Retina (tissue), 1 donor: Measurements from ENCODE around the gene RNF151.

ENCODE experiments used
- DNase-seq: peaks from one replicate; pipeline ENCODE4 v3.0.0-alpha.2; 2016

Gene RNF151

GRCh38 chr16:1993731-1994131 lies 27.1 kb downstream of the RNF151 start:
- DNase-seq: no peak

GRCh38 chr16:1997494-1998359 lies 31.1 kb downstream of the RNF151 start:
- no peak for DNase-seq

DNA sequence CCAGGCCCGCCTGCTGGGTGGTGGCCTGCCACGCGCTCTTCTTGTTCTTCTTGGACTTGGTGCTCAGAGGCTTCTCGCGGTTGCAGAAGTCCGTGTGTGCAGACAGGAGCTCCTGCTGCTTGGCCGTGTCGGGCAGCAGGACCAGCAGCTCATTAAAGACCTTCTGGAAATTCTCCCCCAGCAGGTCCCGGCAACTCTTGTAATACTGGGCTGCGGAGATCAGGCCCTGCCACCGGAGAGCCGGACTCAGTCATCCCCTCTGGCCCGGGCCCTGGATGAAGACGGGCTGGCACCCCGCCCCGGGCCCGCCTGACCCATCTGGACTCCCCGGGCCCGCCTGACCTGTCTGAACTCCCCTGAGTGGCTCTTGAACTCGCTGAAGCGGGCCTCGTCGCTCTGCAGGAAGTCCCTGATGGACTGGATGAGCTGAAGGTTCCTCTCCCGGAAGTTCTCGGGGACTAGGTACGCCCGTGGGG lies 31.7 kb downstream of the RNF151 start:
- DNase-seq: no peak

GRCh38 chr16:1998852-1999801 lies 32.5 kb downstream of the RNF151 start:
- DNase-seq: no peak

GRCh38 chr16:1999866-2000514 lies 33.3 kb downstream of the RNF151 start:
- DNase-seq: no peak

DNA sequence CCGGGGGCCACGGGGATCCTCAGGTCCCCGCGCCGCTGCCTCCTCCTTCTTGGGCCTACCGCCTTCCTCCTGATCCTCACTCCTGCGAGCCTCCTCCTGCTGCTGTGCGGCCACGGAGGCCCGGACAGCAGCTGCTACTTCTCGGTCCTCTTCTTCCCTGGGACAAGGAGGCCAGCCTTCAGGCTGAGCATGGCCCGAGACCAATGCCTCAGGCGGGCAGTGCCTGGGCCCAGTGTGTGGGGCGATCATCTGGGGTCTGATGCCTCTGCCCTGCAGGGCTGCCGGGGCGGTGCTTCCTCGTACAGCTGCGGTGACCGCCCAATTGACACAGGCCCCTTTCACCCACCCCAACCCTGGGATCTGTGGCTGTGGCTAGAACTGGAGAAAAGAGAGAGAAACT lies 34.4 kb downstream of the RNF151 start:
- no peak for DNase-seq

DNA sequence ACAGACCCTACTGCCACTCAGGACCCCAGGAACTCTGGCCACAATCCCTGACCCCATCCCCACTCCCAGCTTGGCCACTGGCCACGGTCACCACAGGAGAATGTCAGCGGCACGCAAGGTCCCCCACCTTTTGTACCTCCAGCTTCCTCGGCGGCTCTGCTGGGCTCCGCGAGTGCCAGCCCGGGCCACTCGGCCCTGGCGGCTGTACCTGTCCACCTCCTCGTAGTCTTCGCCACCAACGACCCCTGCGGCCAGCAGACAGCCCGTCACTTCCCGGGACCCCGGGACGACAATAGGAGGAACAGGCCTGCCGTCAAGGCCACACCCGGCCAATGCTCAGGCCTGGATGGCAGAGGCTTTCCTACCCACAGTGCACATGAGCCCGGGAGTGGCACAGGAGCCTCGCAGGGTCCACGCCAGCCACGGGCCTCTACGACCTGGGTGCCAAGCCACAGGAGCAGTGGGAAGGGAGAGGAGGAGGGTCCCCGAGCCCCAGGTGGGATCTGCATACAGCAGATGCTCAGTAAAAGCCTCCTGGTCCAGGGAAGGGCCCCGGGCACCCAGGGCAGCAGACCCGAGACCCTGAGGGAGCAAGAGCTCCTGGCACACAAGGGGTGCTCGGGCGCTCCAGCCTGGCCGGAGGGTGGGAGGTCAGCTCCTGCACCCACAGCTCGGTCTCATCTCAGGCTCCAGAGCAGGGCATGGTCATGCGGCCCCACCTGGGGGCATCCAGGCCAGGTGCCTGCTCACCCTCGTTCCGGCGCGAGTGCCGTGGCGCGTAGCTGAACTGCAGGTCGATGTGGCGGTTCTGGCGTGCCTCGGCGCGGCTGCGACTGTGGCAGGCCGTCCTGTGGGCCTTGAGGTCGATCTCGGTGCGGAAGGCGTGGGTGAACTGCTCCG lies 35.0 kb downstream of the RNF151 start:
- no peak for DNase-seq

DNA sequence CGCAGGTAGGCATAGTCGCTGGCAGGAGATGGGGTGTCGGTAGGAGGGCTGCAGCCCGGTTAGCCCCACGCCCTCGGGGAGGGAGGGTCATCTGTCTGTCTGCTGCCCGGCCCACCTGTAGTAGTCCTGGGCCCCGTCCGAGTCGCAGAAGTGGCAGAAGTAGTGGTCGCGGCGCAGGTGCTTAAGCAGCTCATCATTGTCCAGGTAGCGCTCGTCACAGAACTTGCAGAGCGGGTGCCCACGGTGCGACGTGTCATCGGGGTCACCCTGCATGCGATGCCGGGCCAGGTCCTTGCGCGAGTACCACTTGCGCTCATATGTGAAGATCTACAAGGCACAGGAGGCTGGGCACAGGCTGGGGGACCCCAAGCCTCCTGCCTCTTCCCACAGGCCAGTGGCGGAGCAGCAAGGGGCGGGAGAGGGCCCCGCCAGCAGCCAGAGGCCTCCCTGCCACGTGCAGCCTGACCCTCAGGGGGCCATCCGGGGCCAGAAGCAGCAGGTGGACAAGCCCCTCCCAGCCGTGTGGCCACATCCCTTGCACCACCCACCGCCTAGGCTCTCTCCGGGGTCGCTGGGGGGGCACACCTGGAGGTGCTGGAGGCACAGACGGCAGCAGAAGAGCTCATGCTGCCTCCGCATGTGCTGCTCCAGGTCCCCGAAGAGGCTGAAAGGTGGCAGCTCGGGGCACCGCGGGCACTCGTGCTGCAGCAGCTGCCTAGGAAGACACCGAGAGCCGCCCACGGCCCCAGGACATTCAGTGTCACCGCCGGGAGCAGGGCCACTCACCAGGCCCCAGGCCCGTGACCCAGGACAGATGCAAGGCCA lies 36.0 kb downstream of the RNF151 start:
- no peak for DNase-seq

- DNase-seq: no peak
Observed at GRCh38 chr16:2003231-2003826, 36.7 kb downstream of the RNF151 start.

- DNase-seq: peak; percentile 92
Observed at GRCh38 chr16:2003827-2004641, 37.4 kb downstream of the RNF151 start.

GRCh38 chr16:2004795-2005517 lies 38.3 kb downstream of the RNF151 start:
- DNase-seq: no peak

GRCh38 chr16:2005646-2006045 lies 39.0 kb downstream of the RNF151 start:
- no peak for DNase-seq

DNA sequence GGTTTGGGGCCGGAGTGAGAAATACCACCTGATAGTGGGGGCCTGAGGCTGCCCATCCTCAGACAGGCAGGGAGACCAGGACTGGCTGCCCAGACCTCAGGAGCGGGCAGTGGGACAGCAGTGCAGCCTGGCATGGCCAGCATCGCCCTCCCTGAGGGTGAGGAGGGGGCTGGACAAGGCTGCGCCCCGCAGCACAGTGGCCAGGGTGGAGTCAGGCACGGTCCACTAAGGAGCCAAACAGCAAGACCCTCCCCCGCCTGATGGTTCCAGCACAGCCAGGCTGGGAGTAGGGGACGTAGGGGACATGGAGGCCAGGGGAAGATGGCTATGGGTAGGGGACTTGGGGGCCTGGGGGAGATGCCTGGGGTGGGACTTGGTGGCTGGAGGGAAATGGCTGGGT lies 39.7 kb downstream of the RNF151 start:
- no peak for DNase-seq

- no peak for DNase-seq
Observed at GRCh38 chr16:2007081-2007836, 40.6 kb downstream of the RNF151 start.

DNA sequence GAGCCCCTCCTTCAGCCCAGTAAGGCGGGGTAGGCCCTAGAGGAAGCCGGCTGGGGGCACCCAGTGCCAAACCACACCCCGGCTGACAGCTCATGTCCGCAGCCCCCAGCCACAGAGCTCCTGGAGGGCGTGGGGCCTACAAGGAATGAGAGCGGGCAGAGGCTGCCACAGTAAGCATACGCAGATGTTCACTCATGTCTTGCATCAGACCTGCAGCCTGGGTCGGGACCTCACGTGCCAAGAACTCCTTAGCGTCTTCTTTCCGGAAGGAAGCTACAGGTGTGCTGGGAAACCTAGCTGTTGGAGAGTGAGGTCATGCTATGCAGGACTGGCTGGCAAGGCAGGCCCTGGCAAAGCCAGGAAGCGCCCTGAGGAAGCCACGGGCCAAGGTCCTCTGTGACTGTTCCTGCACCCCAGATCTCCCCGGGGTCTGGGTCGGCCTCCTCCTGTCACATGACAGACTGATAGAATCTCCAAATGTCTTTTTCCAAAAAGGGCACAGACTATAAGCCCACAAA lies 41.4 kb downstream of the RNF151 start:
- no peak for DNase-seq

- no peak for DNase-seq
Observed at GRCh38 chr16:2008631-2009163, 42.0 kb downstream of the RNF151 start.

- DNase-seq: no peak
Observed at GRCh38 chr16:2009164-2009711, 42.6 kb downstream of the RNF151 start.
